Stimulated activated CD8-positive, alpha-beta memory T cell treated with anti-CD3 and anti-CD28 coated beads, Interleukin-4, amount 100 ng/mL, for 24 hours (primary cell): ENCODE data around the gene FOXK1.

ENCODE experiments used
- DNase-seq: peaks from one replicate; pipeline ENCODE4 v3.0.0-alpha.2; 2020; ENCODE audit warnings: low read depth

FOXK1 gene

GRCh38 chr7:4765776-4766490 lies 83.8 kb downstream of the FOXK1 start:
- no peak for DNase-seq

GRCh38 chr7:4766666-4767519 lies 84.8 kb downstream of the FOXK1 start:
- no peak for DNase-seq

GRCh38 chr7:4768597-4769569 lies 86.8 kb downstream of the FOXK1 start:
- DNase-seq: no peak

- no peak for DNase-seq
Measured at GRCh38 chr7:4769761-4770160, 87.7 kb downstream of the FOXK1 start.

GRCh38 chr7:4770886-4771285 lies 88.8 kb downstream of the FOXK1 start:
- no peak for DNase-seq

- no peak for DNase-seq
Measured at GRCh38 chr7:4771737-4772136, 89.6 kb downstream of the FOXK1 start.

- no peak for DNase-seq
Measured at GRCh38 chr7:4772306-4772705, 90.2 kb downstream of the FOXK1 start.

GRCh38 chr7:4774007-4774406 lies 91.9 kb downstream of the FOXK1 start:
- DNase-seq: no peak

- DNase-seq: no peak
Measured at GRCh38 chr7:4774658-4775249, 92.7 kb downstream of the FOXK1 start.

- peak; percentile 94 for DNase-seq
Measured at GRCh38 chr7:4775250-4775847, 93.3 kb downstream of the FOXK1 start, which contains the start of gene AP5Z1. TSS of gene AP5Z1 (plus strand) at chr7:4775623. CDS start at chr7:4775716, 93 bp downstream.

- DNase-seq: peak; percentile 38
Measured at GRCh38 chr7:4775848-4776623, 93.9 kb downstream of the FOXK1 start.

- no peak for DNase-seq
Measured at GRCh38 chr7:4779118-4779517, 97.0 kb downstream of the FOXK1 start.

- no peak for DNase-seq
Measured at GRCh38 chr7:4781366-4782069, 99.4 kb downstream of the FOXK1 start.

- no peak for DNase-seq
Measured at GRCh38 chr7:4782333-4783291, 100.5 kb downstream of the FOXK1 start.

- DNase-seq: no peak
Measured at GRCh38 chr7:4783292-4783652, 101.2 kb downstream of the FOXK1 start.

- no peak for DNase-seq
Measured at GRCh38 chr7:4783762-4784351, 101.8 kb downstream of the FOXK1 start.

GRCh38 chr7:4784799-4785198 lies 102.7 kb downstream of the FOXK1 start:
- no peak for DNase-seq

- DNase-seq: no peak
Measured at GRCh38 chr7:4785371-4785770, 103.3 kb downstream of the FOXK1 start.
